HG03575 (cell line): ENCODE results near the gene CAMTA1.

Source experiments
- ATAC-seq: cut with Tn5 transposase; IDR thresholded peaks from one replicate; pipeline ENCODE4 v1.9.1; 2021; ENCODE audit not compliant: unreplicated experiment, insufficient number of reproducible peaks, low FRiP score; ENCODE audit errors: extremely low read depth

The CAMTA1 gene

GRCh38 chr1:7755448-7755847 is 970.2 kb downstream of the CAMTA1 start:
- no peak for ATAC-seq

GRCh38 chr1:7760245-7760644 is 975.0 kb downstream of the CAMTA1 start:
- ATAC-seq: no peak

GRCh38 chr1:7761103-7761502 is 975.8 kb downstream of the CAMTA1 start:
- no peak for ATAC-seq

- no peak for ATAC-seq
Measured at GRCh38 chr1:7767176-7767575, 981.9 kb downstream of the CAMTA1 start.

GRCh38 chr1:7768583-7768982 is 983.3 kb downstream of the CAMTA1 start:
- ATAC-seq: no peak

GRCh38 chr1:7769673-7770412 is 984.6 kb downstream of the CAMTA1 start:
- no peak for ATAC-seq

- ATAC-seq: no peak
Measured at GRCh38 chr1:7770669-7770996, 985.4 kb downstream of the CAMTA1 start.

GRCh38 chr1:7770997-7771822 is 986.0 kb downstream of the CAMTA1 start, which contains the start of gene VAMP3:
VAMP3 (plus strand) TSS chr1:7771296; CDS start chr1:7771384, 88 bp downstream.
- no peak for ATAC-seq

GRCh38 chr1:7771823-7772299 is 986.6 kb downstream of the CAMTA1 start:
- ATAC-seq: no peak

- ATAC-seq: no peak
Measured at GRCh38 chr1:7777591-7777990, 992.3 kb downstream of the CAMTA1 start.

GRCh38 chr1:7778133-7778628 is 992.9 kb downstream of the CAMTA1 start:
- ATAC-seq: no peak

GRCh38 chr1:7780976-7781375 is 995.7 kb downstream of the CAMTA1 start:
- ATAC-seq: no peak

GRCh38 chr1:7781501-7781900 is 996.2 kb downstream of the CAMTA1 start:
- no peak for ATAC-seq

GRCh38 chr1:7781923-7782495 is 996.8 kb downstream of the CAMTA1 start:
- no peak for ATAC-seq

GRCh38 chr1:7783178-7783711 is 998.0 kb downstream of the CAMTA1 start:
- no peak for ATAC-seq

GRCh38 chr1:7783826-7784491 is 998.7 kb downstream of the CAMTA1 start, which contains the start of gene PER3:
PER3 (plus strand) TSS chr1:7784291; CDS start chr1:7784878, 587 bp downstream.
- no peak for ATAC-seq

- ATAC-seq: no peak
Measured at GRCh38 chr1:7784492-7785071, 999.3 kb downstream of the CAMTA1 start.

GRCh38 chr1:7785108-7785507 is 999.9 kb downstream of the CAMTA1 start:
- no peak for ATAC-seq
